ENCODE results near the gene MEI1.
A peak's percentile ranks its signal among the peaks of the same experiment; 100 is the strongest.
"Not testable (repeated sequence)": the region's sequence is repeated elsewhere in the genome, so short reads cannot be mapped to it uniquely, and the experiment has no call there.

The MEI1 gene

GRCh38 chr22:41699264-41700107, at the start of gene MEI1:
MEI1 (plus strand) TSS chr22:41699503; CDS start chr22:41699539, 36 bp downstream.
- peak; percentile 63 for DNase-seq (ENCODE audit: low read depth)

GRCh38 chr22:41650229-41650628, 49.1 kb upstream of the MEI1 start:
- DNase-seq (ENCODE audit: low read depth): no peak

- DNase-seq (ENCODE audit: low read depth): no peak
These were observed 48.5 kb upstream of the MEI1 start for GRCh38 chr22:41650821-41651220.

GRCh38 chr22:41654322-41654721, 45.0 kb upstream of the MEI1 start:
- no peak for DNase-seq (ENCODE audit: low read depth)

- DNase-seq (ENCODE audit: low read depth): no peak
These were observed 42.7 kb upstream of the MEI1 start for GRCh38 chr22:41656556-41656955.

- DNase-seq (ENCODE audit: low read depth): no peak
These were observed 41.6 kb upstream of the MEI1 start for GRCh38 chr22:41657709-41658108.

- DNase-seq (ENCODE audit: low read depth): no peak
These were observed 40.4 kb upstream of the MEI1 start for GRCh38 chr22:41658869-41659268.

- DNase-seq (ENCODE audit: low read depth): no peak
These were observed 39.4 kb upstream of the MEI1 start for GRCh38 chr22:41659941-41660340.

- peak; percentile 16 for DNase-seq (ENCODE audit: low read depth)
These were observed 38.9 kb upstream of the MEI1 start for GRCh38 chr22:41660416-41660815.

GRCh38 chr22:41661088-41661487, 38.2 kb upstream of the MEI1 start:
- no peak for DNase-seq (ENCODE audit: low read depth)

- DNase-seq (ENCODE audit: low read depth): no peak
These were observed 37.6 kb upstream of the MEI1 start for GRCh38 chr22:41661713-41662112.

- not testable (repeated sequence) for DNase-seq (ENCODE audit: low read depth)
These were observed 35.7 kb upstream of the MEI1 start for GRCh38 chr22:41663594-41663993.

- DNase-seq (ENCODE audit: low read depth): peak; percentile 35
These were observed 34.8 kb upstream of the MEI1 start for GRCh38 chr22:41664490-41664889.

- DNase-seq (ENCODE audit: low read depth): no peak
These were observed 34.4 kb upstream of the MEI1 start for GRCh38 chr22:41664951-41665350.

GRCh38 chr22:41668971-41669911, 30.1 kb upstream of the MEI1 start:
- peak; percentile 95 for DNase-seq (ENCODE audit: low read depth)

GRCh38 chr22:41672096-41672495, 27.2 kb upstream of the MEI1 start:
- DNase-seq (ENCODE audit: low read depth): peak; percentile 54

- peak; percentile 46 for DNase-seq (ENCODE audit: low read depth)
These were observed 26.4 kb upstream of the MEI1 start for GRCh38 chr22:41672780-41673509.

GRCh38 chr22:41674846-41675340, 24.4 kb upstream of the MEI1 start:
- no peak for DNase-seq (ENCODE audit: low read depth)

- DNase-seq (ENCODE audit: low read depth): no peak
These were observed 23.2 kb upstream of the MEI1 start for GRCh38 chr22:41676134-41676533.

GRCh38 chr22:41681616-41682015, 17.7 kb upstream of the MEI1 start:
- no peak for DNase-seq (ENCODE audit: low read depth)

- peak; percentile 85 for DNase-seq (ENCODE audit: low read depth)
These were observed 17.1 kb upstream of the MEI1 start for GRCh38 chr22:41682033-41682807.

Measured in EH (cell line).